ENCODE data around the gene ELFN1.
A peak's percentile ranks its signal among the peaks of the same experiment; 100 is the strongest.

DNA sequence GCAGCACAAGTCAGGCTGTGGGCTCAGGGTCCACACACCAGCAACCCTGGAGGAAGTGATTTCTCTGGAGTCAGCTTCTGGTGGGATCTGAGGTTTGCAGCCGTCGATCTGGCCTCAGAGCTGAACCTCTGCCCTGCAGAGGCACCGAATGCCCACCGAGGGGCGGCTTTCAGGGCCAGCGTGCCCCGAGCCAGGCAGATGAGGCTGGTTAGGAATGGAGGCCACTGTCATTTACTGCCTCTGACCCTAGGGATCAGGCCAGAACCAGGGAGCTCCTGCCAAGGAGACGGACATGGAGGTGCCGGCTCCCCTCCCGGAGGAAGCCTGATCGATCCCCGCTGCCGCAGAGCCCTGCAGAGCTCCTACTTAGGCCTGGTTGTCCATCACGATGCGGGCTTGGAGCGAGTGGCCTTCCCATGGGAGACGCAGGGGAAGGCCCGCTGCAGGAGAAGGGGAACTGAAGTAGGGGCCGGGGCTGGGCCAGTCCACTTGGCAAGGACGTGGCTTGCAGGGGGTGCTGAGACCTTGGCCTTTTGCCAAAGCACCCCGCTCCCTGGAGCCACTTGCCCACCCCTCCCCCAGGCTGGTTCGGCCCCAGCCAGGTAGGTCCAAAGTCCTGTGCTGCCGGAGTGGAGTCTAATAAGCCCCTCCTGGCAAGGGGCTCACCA is 19.6 kb upstream of the ELFN1 start:
- TF ChIP-seq, protein P1, sequence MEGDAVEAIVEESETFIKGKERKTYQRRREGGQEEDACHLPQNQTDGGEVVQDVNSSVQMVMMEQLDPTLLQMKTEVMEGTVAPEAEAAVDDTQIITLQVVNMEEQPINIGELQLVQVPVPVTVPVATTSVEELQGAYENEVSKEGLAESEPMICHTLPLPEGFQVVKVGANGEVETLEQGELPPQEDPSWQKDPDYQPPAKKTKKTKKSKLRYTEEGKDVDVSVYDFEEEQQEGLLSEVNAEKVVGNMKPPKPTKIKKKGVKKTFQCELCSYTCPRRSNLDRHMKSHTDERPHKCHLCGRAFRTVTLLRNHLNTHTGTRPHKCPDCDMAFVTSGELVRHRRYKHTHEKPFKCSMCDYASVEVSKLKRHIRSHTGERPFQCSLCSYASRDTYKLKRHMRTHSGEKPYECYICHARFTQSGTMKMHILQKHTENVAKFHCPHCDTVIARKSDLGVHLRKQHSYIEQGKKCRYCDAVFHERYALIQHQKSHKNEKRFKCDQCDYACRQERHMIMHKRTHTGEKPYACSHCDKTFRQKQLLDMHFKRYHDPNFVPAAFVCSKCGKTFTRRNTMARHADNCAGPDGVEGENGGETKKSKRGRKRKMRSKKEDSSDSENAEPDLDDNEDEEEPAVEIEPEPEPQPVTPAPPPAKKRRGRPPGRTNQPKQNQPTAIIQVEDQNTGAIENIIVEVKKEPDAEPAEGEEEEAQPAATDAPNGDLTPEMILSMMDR (IDR thresholded peaks at IDR 0.05): 0 out of 2 replicates have a peak, but pooled peaks have one; percentile 6
- TF ChIP-seq ZFX (IDR thresholded peaks at IDR 0.05; ENCODE audit: borderline replicate concordance): no peak

All from 22Rv1 (cell line).